Measurements from ENCODE around the gene CFLAR.

CFLAR gene

DNA sequence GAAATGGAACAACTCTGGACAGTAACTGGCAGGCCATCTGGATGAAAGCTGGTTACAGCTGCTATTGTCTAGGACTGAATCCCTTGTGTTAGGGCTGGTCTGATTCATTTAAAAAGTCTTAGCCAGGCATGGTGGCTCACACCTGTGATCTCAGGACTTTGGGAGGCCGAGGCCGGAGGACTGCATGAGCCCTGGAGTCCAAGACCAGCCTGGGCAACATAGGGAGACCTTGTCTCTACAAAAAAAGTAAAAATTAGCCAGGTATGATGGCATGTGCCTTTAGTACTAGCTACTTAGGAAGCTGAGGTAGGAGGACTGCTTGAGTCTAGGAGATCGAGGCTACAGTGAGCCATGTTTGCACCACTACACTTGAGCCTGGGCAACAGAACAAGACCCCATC, 15.5 kb upstream of the CFLAR start:
- Histone ChIP-seq H3K4me3 (ENCODE audit: low read depth, low read length) (no peak overlapping the region), H3K9me3 (ENCODE audit: control insufficient read depth, insufficient read depth, low read depth, low read length) (no peaks in the 10 kb centered on the region), H3K4me1 (ENCODE audit: control insufficient read depth, insufficient read depth, low read length) (no peaks in the 10 kb centered on the region), H3K36me3 (ENCODE audit: control insufficient read depth in 2 of 2, insufficient read depth in 1 of 2, low read length in 2 of 2) (no peaks in the 10 kb centered on the region), H3K27ac (ENCODE audit: extremely low read depth, low read depth, low read length) (no peak overlapping the region)
- TF ChIP-seq, protein P1, sequence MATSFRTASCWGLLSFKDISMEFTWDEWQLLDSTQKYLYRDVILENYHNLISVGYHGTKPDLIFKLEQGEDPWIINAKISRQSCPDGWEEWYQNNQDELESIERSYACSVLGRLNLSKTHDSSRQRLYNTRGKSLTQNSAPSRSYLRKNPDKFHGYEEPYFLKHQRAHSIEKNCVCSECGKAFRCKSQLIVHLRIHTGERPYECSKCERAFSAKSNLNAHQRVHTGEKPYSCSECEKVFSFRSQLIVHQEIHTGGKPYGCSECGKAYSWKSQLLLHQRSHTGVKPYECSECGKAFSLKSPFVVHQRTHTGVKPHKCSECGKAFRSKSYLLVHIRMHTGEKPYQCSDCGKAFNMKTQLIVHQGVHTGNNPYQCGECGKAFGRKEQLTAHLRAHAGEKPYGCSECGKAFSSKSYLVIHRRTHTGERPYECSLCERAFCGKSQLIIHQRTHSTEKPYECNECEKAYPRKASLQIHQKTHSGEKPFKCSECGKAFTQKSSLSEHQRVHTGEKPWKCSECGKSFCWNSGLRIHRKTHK (tag by site-specific recombination; IDR thresholded peaks at IDR 0.05) = no peak
- TF ChIP-seq ZNF610 (tag by site-specific recombination; IDR thresholded peaks at IDR 0.05; ENCODE audit: borderline replicate concordance) (no peak), ZNF416 (tag by site-specific recombination; IDR thresholded peaks at IDR 0.05) (no peak)
- POLR2A ChIA-PET = no interaction called here
- CTCF ChIA-PET = no interaction called here

DNA sequence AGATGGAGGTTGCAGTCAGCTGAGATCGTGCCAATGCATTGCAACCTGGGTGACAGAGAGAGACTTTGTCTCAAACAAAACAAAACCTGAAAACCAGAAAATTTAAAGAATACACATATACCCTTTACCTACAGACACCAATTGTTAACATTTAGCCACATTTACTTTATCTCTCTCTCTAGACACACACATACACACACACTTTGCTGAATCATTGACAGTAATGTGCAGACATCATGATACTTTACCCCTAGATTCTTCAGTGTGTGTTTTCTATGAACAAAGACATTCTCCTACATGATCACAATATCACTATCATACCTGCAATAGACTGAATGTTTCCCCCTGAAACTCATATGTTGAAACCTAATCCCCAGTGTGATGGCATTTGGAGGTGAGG, 10.2 kb upstream of the CFLAR start:
- ChIA-PET CTCF (no interaction called here), POLR2A (no interaction called here)
- H3K27ac ChIP-seq (ENCODE audit: extremely low read depth, low read depth, low read length) = no peak overlapping the region

More for the DNA sequence above, 10.2 kb upstream of the CFLAR start:
- no peak for TF ChIP-seq ZNF155 (tag by site-specific recombination; IDR thresholded peaks at IDR 0.05)
- no peak for TF ChIP-seq ZFP37 (tag by site-specific recombination; IDR thresholded peaks at IDR 0.05)
- no peak for TF ChIP-seq ZBTB17 (tag by site-specific recombination; IDR thresholded peaks at IDR 0.05)
- no peak for TF ChIP-seq ZNF354C (tag by site-specific recombination; IDR thresholded peaks at IDR 0.05; ENCODE audit: borderline replicate concordance, low read depth)
- no peak for TF ChIP-seq ZNF785 (tag by site-specific recombination; IDR thresholded peaks at IDR 0.05)
- TF ChIP-seq ZNF140 (tag by site-specific recombination; IDR thresholded peaks at IDR 0.05) = no peak
- TF ChIP-seq, protein P2, sequence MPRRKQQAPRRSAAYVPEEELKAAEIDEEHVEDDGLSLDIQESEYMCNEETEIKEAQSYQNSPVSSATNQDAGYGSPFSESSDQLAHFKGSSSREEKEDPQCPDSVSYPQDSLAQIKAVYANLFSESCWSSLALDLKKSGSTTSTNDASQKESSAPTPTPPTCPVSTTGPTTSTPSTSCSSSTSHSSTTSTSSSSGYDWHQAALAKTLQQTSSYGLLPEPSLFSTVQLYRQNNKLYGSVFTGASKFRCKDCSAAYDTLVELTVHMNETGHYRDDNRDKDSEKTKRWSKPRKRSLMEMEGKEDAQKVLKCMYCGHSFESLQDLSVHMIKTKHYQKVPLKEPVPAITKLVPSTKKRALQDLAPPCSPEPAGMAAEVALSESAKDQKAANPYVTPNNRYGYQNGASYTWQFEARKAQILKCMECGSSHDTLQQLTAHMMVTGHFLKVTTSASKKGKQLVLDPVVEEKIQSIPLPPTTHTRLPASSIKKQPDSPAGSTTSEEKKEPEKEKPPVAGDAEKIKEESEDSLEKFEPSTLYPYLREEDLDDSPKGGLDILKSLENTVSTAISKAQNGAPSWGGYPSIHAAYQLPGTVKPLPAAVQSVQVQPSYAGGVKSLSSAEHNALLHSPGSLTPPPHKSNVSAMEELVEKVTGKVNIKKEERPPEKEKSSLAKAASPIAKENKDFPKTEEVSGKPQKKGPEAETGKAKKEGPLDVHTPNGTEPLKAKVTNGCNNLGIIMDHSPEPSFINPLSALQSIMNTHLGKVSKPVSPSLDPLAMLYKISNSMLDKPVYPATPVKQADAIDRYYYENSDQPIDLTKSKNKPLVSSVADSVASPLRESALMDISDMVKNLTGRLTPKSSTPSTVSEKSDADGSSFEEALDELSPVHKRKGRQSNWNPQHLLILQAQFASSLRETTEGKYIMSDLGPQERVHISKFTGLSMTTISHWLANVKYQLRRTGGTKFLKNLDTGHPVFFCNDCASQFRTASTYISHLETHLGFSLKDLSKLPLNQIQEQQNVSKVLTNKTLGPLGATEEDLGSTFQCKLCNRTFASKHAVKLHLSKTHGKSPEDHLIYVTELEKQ (tag by site-specific recombination; IDR thresholded peaks at IDR 0.05; ENCODE audit: borderline replicate concordance) = no peak
- no peak for TF ChIP-seq ZNF48 (tag by site-specific recombination; IDR thresholded peaks at IDR 0.05)
- TF ChIP-seq, protein P3, sequence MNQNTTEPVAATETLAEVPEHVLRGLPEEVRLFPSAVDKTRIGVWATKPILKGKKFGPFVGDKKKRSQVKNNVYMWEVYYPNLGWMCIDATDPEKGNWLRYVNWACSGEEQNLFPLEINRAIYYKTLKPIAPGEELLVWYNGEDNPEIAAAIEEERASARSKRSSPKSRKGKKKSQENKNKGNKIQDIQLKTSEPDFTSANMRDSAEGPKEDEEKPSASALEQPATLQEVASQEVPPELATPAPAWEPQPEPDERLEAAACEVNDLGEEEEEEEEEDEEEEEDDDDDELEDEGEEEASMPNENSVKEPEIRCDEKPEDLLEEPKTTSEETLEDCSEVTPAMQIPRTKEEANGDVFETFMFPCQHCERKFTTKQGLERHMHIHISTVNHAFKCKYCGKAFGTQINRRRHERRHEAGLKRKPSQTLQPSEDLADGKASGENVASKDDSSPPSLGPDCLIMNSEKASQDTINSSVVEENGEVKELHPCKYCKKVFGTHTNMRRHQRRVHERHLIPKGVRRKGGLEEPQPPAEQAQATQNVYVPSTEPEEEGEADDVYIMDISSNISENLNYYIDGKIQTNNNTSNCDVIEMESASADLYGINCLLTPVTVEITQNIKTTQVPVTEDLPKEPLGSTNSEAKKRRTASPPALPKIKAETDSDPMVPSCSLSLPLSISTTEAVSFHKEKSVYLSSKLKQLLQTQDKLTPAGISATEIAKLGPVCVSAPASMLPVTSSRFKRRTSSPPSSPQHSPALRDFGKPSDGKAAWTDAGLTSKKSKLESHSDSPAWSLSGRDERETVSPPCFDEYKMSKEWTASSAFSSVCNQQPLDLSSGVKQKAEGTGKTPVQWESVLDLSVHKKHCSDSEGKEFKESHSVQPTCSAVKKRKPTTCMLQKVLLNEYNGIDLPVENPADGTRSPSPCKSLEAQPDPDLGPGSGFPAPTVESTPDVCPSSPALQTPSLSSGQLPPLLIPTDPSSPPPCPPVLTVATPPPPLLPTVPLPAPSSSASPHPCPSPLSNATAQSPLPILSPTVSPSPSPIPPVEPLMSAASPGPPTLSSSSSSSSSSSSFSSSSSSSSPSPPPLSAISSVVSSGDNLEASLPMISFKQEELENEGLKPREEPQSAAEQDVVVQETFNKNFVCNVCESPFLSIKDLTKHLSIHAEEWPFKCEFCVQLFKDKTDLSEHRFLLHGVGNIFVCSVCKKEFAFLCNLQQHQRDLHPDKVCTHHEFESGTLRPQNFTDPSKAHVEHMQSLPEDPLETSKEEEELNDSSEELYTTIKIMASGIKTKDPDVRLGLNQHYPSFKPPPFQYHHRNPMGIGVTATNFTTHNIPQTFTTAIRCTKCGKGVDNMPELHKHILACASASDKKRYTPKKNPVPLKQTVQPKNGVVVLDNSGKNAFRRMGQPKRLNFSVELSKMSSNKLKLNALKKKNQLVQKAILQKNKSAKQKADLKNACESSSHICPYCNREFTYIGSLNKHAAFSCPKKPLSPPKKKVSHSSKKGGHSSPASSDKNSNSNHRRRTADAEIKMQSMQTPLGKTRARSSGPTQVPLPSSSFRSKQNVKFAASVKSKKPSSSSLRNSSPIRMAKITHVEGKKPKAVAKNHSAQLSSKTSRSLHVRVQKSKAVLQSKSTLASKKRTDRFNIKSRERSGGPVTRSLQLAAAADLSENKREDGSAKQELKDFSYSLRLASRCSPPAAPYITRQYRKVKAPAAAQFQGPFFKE (tag by site-specific recombination; IDR thresholded peaks at IDR 0.05; ENCODE audit: borderline replicate concordance) = no peak
- TF ChIP-seq, protein P4, sequence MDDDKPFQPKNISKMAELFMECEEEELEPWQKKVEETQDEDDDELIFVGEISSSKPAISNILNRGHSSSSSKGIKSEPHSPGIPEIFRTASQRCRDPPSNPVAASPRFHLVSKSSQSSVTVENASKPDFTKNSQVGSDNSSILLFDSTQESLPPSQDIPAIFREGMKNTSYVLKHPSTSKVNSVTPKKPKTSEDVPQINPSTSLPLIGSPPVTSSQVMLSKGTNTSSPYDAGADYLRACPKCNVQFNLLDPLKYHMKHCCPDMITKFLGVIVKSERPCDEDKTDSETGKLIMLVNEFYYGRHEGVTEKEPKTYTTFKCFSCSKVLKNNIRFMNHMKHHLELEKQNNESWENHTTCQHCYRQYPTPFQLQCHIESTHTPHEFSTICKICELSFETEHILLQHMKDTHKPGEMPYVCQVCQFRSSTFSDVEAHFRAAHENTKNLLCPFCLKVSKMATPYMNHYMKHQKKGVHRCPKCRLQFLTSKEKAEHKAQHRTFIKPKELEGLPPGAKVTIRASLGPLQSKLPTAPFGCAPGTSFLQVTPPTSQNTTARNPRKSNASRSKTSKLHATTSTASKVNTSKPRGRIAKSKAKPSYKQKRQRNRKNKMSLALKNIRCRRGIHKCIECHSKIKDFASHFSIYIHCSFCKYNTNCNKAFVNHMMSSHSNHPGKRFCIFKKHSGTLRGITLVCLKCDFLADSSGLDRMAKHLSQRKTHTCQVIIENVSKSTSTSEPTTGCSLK (tag by site-specific recombination; IDR thresholded peaks at IDR 0.05) = no peak
- no peak for TF ChIP-seq ZNF404 (tag by site-specific recombination; IDR thresholded peaks at IDR 0.05)
- TF ChIP-seq ZNF391 (tag by site-specific recombination; IDR thresholded peaks at IDR 0.05; ENCODE audit: borderline replicate concordance, low read depth) = no peak
- TF ChIP-seq ZSCAN30 (tag by site-specific recombination; IDR thresholded peaks at IDR 0.05) = no peak
- TF ChIP-seq, protein P5, sequence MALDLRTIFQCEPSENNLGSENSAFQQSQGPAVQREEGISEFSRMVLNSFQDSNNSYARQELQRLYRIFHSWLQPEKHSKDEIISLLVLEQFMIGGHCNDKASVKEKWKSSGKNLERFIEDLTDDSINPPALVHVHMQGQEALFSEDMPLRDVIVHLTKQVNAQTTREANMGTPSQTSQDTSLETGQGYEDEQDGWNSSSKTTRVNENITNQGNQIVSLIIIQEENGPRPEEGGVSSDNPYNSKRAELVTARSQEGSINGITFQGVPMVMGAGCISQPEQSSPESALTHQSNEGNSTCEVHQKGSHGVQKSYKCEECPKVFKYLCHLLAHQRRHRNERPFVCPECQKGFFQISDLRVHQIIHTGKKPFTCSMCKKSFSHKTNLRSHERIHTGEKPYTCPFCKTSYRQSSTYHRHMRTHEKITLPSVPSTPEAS (tag by site-specific recombination; IDR thresholded peaks at IDR 0.05) = no peak
- no peak for TF ChIP-seq ZBTB7A (tag by site-specific recombination; IDR thresholded peaks at IDR 0.05; ENCODE audit: low read depth)
- Histone ChIP-seq H3K9me3 (ENCODE audit: control insufficient read depth, insufficient read depth, low read depth, low read length) (no peaks in the 10 kb centered on the region), H3K4me1 (ENCODE audit: control insufficient read depth, insufficient read depth, low read length) (no peaks in the 10 kb centered on the region), H3K4me3 (ENCODE audit: low read depth, low read length) (no peak overlapping the region), H3K36me3 (ENCODE audit: control insufficient read depth in 2 of 2, insufficient read depth in 1 of 2, low read length in 2 of 2) (no peaks in the 10 kb centered on the region)

All from HEK293 (cell line).